ENCODE data around the gene BCL2. TPM values are rescaled to one million over a fixed set of nuclear protein-coding genes. Genes with fewer than 3 reads are reported as not detected.

The BCL2 gene
- polyA plus RNA-seq, 1 of the 3 experiments (the other 2 are of a cell fraction): 1.5 TPM

- H3K36me3 ChIP-seq (replicated peaks in 1 of 2; ENCODE audit: control insufficient read depth in 1 of 2, insufficient read depth in 2 of 2, low read length in 1 of 2): no peaks in the 10 kb centered on the region
- H3F3A ChIP-seq (replicated peaks; ENCODE audit: insufficient read depth): no peaks in the 10 kb centered on the region
- H2AFZ ChIP-seq (ENCODE audit: low read depth): no peak overlapping the region
- no peak overlapping the region for H3K4me2 ChIP-seq
- no peak for DNase-seq
- peak overlapping the region in 1 of 2 experiments; percentile 82; a peak in 2 of 4 replicates for H3K27ac ChIP-seq (ENCODE audit: low read depth in 2 of 2, low read length in 1 of 2)
- no peak overlapping the region for H3K4me3 ChIP-seq (ENCODE audit: low read depth in 2 of 2, low read length in 1 of 2)
- ChIA-PET CTCF (interaction anchor here (0.9 to 2.1 kb wide), 5 partner anchors 20 to 223 kb away, joined by 3 to 8 read pairs (median 4); partner anchors contain the start of gene BCL2), POLR2A (interaction anchor here (0.7 kb wide), 1 partner anchor 1023 kb away, joined by 4 read pairs; no protein-coding TSS in a partner anchor)
- no peak for TF ChIP-seq FOXJ3 (CRISPR knock-in tag; IDR thresholded peaks at IDR 0.05)
- TF ChIP-seq ELF1 (IDR thresholded peaks at IDR 0.05): no peak
- TF ChIP-seq GABPA (IDR thresholded peaks at IDR 0.05; ENCODE audit: low read depth): no peak
- no peak for TF ChIP-seq MXI1 (IDR thresholded peaks at IDR 0.05; ENCODE audit: low read depth, low read length)
- no peaks in the 10 kb centered on the region; the same call in 1 of the 2 replicates for H3K27me3 ChIP-seq (ENCODE audit: insufficient read depth)
- no peaks in the 10 kb centered on the region for H3K9me2 ChIP-seq
- WGBS (ENCODE audit: low lambda C conversion rate): 40% methylated on average over 2 of the region's 2 CpGs
- H3K4me1 ChIP-seq (ENCODE audit: control insufficient read depth in 1 of 2, insufficient read depth in 2 of 2, low read depth in 1 of 2, low read length in 1 of 2): peaks cover 0 to 22% of the 10 kb centered on the region in 2 experiments; a peak in 2 of 4 replicates
- H3K79me2 ChIP-seq (ENCODE audit: insufficient read depth): no peaks in the 10 kb centered on the region
- H3K9ac ChIP-seq: no peak overlapping the region
- no peaks in the 10 kb centered on the region for H3K9me3 ChIP-seq
- H4K20me1 ChIP-seq (ENCODE audit: insufficient read depth): no peaks in the 10 kb centered on the region
These were observed 223.2 kb downstream of the BCL2 start for GRCh38 chr18:63096327-63096874.

DNA sequence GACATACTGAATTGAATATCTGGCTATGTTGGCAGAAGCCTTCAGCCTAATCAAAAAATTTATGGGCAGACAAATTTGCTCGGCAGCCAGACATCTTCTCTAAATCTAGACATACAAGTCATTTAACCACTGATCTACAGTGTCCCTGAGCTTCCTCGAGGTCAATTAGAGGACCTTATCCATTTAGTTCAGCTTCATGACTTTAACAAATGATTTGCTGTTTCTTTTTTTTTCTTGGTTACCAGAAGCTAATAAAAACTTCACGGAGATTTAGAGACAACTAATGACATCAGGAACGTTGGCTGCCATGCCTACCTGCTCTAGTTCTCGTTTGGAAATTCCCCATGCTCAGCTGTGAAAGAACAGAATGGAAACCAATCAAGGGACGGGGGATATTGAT, 223.8 kb downstream of the BCL2 start:
- CTCF ChIA-PET: interaction anchor here (0.9 to 2.3 kb wide), 7 partner anchors 21 to 227 kb away, joined by 3 to 8 read pairs (median 5); partner anchors contain the start of gene BCL2

More for the DNA sequence above, 223.8 kb downstream of the BCL2 start:
- Histone ChIP-seq H3K4me3 (ENCODE audit: low read depth in 2 of 2, low read length in 1 of 2) (no peak overlapping the region), H2AFZ (ENCODE audit: low read depth) (no peak overlapping the region), H3K27ac (ENCODE audit: low read depth in 2 of 2, low read length in 1 of 2) (peak overlapping the region in 1 of 2 experiments; percentile 82; a peak in 2 of 4 replicates), H3F3A (replicated peaks; ENCODE audit: insufficient read depth) (no peaks in the 10 kb centered on the region), H3K79me2 (ENCODE audit: insufficient read depth) (no peaks in the 10 kb centered on the region), H3K27me3 (ENCODE audit: insufficient read depth) (no peaks in the 10 kb centered on the region; the same call in 1 of the 2 replicates), H4K20me1 (ENCODE audit: insufficient read depth) (no peaks in the 10 kb centered on the region), H3K4me1 (ENCODE audit: control insufficient read depth in 1 of 2, insufficient read depth in 2 of 2, low read depth in 1 of 2, low read length in 1 of 2) (peaks cover 0 to 28% of the 10 kb centered on the region in 2 experiments; a peak in 2 of 4 replicates), H3K9ac (no peak overlapping the region), H3K36me3 (replicated peaks in 1 of 2; ENCODE audit: control insufficient read depth in 1 of 2, insufficient read depth in 2 of 2, low read length in 1 of 2) (no peaks in the 10 kb centered on the region), H3K9me2 (no peaks in the 10 kb centered on the region), H3K4me2 (no peak overlapping the region), H3K9me3 (no peaks in the 10 kb centered on the region)
- WGBS (ENCODE audit: low lambda C conversion rate): 11% methylated on average over 6 of the region's 6 CpGs
- peak; percentile 32 for DNase-seq
- POLR2A ChIA-PET: interaction anchor here (0.7 kb wide), 1 partner anchor 1024 kb away, joined by 4 read pairs; no protein-coding TSS in a partner anchor
- TF ChIP-seq USF2 (IDR thresholded peaks at IDR 0.05; ENCODE audit: borderline replicate concordance, low read depth, low read length) (no peak), MXI1 (IDR thresholded peaks at IDR 0.05; ENCODE audit: low read depth, low read length) (0 out of 2 replicates have a peak, but pooled peaks have one; percentile 21), EP300 (IDR thresholded peaks at IDR 0.05; ENCODE audit: borderline replicate concordance in 1 of 2, low read depth in 1 of 2, low read length in 1 of 2) (peak in 1 of 2 experiments; percentile 81; a peak in 2 of 4 replicates), GATA2 (CRISPR knock-in tag; IDR thresholded peaks at IDR 0.05) (peak; percentile 41; the same call in 1 of the 2 replicates)
- TF ChIP-seq, protein P1, sequence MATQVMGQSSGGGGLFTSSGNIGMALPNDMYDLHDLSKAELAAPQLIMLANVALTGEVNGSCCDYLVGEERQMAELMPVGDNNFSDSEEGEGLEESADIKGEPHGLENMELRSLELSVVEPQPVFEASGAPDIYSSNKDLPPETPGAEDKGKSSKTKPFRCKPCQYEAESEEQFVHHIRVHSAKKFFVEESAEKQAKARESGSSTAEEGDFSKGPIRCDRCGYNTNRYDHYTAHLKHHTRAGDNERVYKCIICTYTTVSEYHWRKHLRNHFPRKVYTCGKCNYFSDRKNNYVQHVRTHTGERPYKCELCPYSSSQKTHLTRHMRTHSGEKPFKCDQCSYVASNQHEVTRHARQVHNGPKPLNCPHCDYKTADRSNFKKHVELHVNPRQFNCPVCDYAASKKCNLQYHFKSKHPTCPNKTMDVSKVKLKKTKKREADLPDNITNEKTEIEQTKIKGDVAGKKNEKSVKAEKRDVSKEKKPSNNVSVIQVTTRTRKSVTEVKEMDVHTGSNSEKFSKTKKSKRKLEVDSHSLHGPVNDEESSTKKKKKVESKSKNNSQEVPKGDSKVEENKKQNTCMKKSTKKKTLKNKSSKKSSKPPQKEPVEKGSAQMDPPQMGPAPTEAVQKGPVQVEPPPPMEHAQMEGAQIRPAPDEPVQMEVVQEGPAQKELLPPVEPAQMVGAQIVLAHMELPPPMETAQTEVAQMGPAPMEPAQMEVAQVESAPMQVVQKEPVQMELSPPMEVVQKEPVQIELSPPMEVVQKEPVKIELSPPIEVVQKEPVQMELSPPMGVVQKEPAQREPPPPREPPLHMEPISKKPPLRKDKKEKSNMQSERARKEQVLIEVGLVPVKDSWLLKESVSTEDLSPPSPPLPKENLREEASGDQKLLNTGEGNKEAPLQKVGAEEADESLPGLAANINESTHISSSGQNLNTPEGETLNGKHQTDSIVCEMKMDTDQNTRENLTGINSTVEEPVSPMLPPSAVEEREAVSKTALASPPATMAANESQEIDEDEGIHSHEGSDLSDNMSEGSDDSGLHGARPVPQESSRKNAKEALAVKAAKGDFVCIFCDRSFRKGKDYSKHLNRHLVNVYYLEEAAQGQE (IDR thresholded peaks at IDR 0.05; ENCODE audit: low read depth, low read length): no peak

Data from SK-N-SH (cell line).